ENCODE measurements around the gene PTPRZ1. TPM values are rescaled to one million over a fixed set of nuclear protein-coding genes. Genes with fewer than 3 reads are reported as not detected.

PTPRZ1 gene
- total and polyA plus RNA-seq, 2 of the 8 experiments (the other 6 are each of a cell fraction or from before 2014, with no cell fraction given), result 112 to 135 TPM

DNA sequence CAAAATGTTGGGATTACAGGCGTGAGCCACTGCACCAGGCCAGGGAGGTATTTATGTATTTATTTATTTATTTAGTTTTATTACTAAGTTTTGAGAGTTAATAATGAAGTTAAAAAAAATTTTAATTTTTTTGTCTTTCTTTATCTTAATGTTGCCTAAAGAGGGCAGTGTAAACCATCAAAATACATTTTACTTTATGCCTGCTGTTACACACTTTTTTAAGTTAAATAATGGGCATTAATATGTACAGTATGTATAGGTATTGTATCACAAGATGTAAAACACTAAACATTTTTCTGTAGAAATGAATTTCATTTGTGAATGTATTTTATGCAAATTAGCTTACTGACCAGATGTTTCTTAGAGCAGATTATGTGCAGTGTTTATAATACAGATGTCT, 141.7 kb downstream of the PTPRZ1 start:
- no peak overlapping the region for H3K4ac ChIP-seq (replicated peaks; ENCODE audit: insufficient read length, low read depth, low read length)
- H4K8ac ChIP-seq (ENCODE audit: extremely low read depth, insufficient read depth, low read length), result no peak overlapping the region
- POLR2A ChIA-PET (ENCODE audit: partially characterized antibody), result no interaction called here
- H2BK15ac ChIP-seq (ENCODE audit: low read length), result no peak overlapping the region
- H3K23me2 ChIP-seq (ENCODE audit: low read depth, low read length), result no peaks in the 10 kb centered on the region
- no peak for FAIRE-seq
- no peak overlapping the region for H3K4me2 ChIP-seq (ENCODE audit: insufficient read depth in 1 of 2, low read depth in 2 of 2, low read length in 2 of 2)
- no peak overlapping the region for H2BK20ac ChIP-seq (ENCODE audit: low read length)
- TF ChIP-seq RBBP5 (IDR thresholded peaks at IDR 0.05; ENCODE audit: borderline replicate concordance, low read depth, low read length) (no peak), POLR2A (IDR thresholded peaks at IDR 0.05; ENCODE audit: control extremely low read depth in 1 of 2, low read depth in 2 of 2, low read length in 2 of 2) (no peak)
- no peaks in the 10 kb centered on the region for H3K9me3 ChIP-seq (ENCODE audit: insufficient read depth in 2 of 2, low read depth in 1 of 2, low read length in 1 of 2)
- H3K18ac ChIP-seq (ENCODE audit: extremely low read depth, low read length), result no peak overlapping the region
- H3K4me3 ChIP-seq (ENCODE audit: extremely low read depth in 1 of 4, insufficient read depth in 2 of 4, low read depth in 3 of 4, low read length in 4 of 4), result no peak overlapping the region
- H2AK5ac ChIP-seq (ENCODE audit: low read depth, low read length), result no peak overlapping the region
- no peak overlapping the region for H3K14ac ChIP-seq (ENCODE audit: insufficient read length)
- H3K27ac ChIP-seq (ENCODE audit: low read depth, low read length), result no peak overlapping the region
- CTCF ChIA-PET (ENCODE audit: partially characterized antibody), result interaction anchor here (0.6 to 0.7 kb wide), 2 partner anchors 21 to 26 kb away, joined by 3 read pairs; no protein-coding TSS in a partner anchor
- no peak overlapping the region for H3K56ac ChIP-seq (replicated peaks; ENCODE audit: insufficient read length, low read depth, low read length)
- no peak overlapping the region for H2BK12ac ChIP-seq (ENCODE audit: low read depth, low read length)
- peaks cover 16 to 46% (median 38%) of the 10 kb centered on the region in 4 experiments; a peak in 7 of 8 replicates for H3K36me3 ChIP-seq (ENCODE audit: control insufficient read depth in 2 of 4, insufficient read depth in 4 of 4, low read length in 3 of 4)
- no peaks in the 10 kb centered on the region for H3K27me3 ChIP-seq (replicated peaks in 1 of 4; ENCODE audit: control insufficient read depth in 3 of 4, extremely low read depth in 1 of 4, insufficient read depth in 3 of 4, low read length in 3 of 4)
- H3K9ac ChIP-seq (replicated peaks in 1 of 4; ENCODE audit: extremely low read depth in 1 of 4, low read depth in 3 of 4, low read length in 3 of 4), result no peak overlapping the region
- H2AFZ ChIP-seq (ENCODE audit: low read length), result no peak overlapping the region
- H4K20me1 ChIP-seq (replicated peaks in 1 of 2; ENCODE audit: control insufficient read depth in 1 of 2, insufficient read depth in 2 of 2, low read length in 2 of 2), result peaks cover 0 to 3% of the 10 kb centered on the region in 2 experiments
- DNase-seq (ENCODE audit: low read depth in 1 of 2, low spot score in 2 of 2), result no peak
- H3K79me1 ChIP-seq (ENCODE audit: low read depth, low read length), result no peaks in the 10 kb centered on the region
- 94% methylated on average over 1 of the region's 1 CpG; no CpG with 5 or more reads in 1 of the 2 experiments for WGBS, 2 experiments (ENCODE audit: extremely low coverage in 1 of 2, insufficient coverage in 1 of 2, insufficient read length in 1 of 2, insufficient replicate concordance in 2 of 2, low coverage in 1 of 2, low lambda C conversion rate in 2 of 2, missing lambda C conversion rate in 1 of 2)
- H2BK5ac ChIP-seq (ENCODE audit: low read depth, low read length), result no peak overlapping the region
- H3K23ac ChIP-seq (ENCODE audit: insufficient read length), result no peak overlapping the region
- no peak overlapping the region for H2BK120ac ChIP-seq (replicated peaks; ENCODE audit: low read depth, low read length)
- H4K5ac ChIP-seq (ENCODE audit: insufficient read length, low read depth, low read length), result no peak overlapping the region
- H4K91ac ChIP-seq (replicated peaks; ENCODE audit: insufficient read length, low read length), result no peak overlapping the region
- no peaks in the 10 kb centered on the region; a peak in 2 of 7 replicates for H3K4me1 ChIP-seq (replicated peaks in 1 of 4; ENCODE audit: control insufficient read depth in 3 of 4, insufficient read depth in 4 of 4, low read length in 3 of 4)
- no peaks in the 10 kb centered on the region for H3K79me2 ChIP-seq (ENCODE audit: control insufficient read depth in 1 of 2, insufficient read depth in 2 of 2, low read length in 2 of 2)

All from H1 (cell line).